MM.1S (cell line): Measurements from ENCODE around the gene RERGL.

Experiments used
- CTCF ChIP-seq: fragments of 300-600 bp; sonication (generic); IDR thresholded peaks from 2 replicates; pipeline ENCODE4 v1.5.1; 2016; ENCODE audit warnings: antibody characterized with exemption, low read length, mixed read lengths
- EZH2 ChIP-seq: fragments of 300-600 bp; sonication (generic); optimal IDR thresholded peaks from 2 replicates; pipeline ENCODE3; 2017; ENCODE audit warnings: low read depth, mild to moderate bottlenecking, antibody characterized with exemption, low read length, mixed read lengths

DNA sequence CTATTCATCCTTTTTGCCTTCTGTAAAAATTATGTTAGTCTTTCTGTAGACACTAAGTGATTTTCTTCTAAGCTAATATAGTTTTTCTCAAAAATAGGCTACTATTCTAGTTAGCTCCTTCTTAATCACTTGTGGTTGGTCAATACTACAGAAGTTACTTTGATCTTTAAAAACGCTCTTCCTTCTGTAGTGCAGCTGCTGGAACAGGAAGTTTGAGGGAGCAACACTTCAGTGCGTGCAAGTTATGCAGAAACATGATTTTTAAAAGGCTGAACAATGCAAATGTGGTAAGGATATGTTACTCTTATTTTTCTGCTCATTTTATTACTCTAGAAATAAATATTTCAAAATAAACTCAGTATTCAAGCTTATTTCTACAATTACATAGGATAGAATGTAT, 11.1 kb upstream of the RERGL start:
- TF ChIP-seq CTCF (no peak), EZH2 (no peak)
